IPS-11a (cell line): Measurements from ENCODE around the gene RSPO4.

Experiments used
- H3K4me3 ChIP-seq: one replicate; pipeline ENCODE4 v1.5.1; 2013; ENCODE audit warnings: low read depth, low read length, control low read depth

The RSPO4 gene

GRCh38 chr20:911882-912600 lies 90.1 kb downstream of the RSPO4 start:
- H3K4me3 ChIP-seq = no peak overlapping the region

- no peak overlapping the region for H3K4me3 ChIP-seq
Measured at GRCh38 chr20:910870-911770, 91.0 kb downstream of the RSPO4 start.

GRCh38 chr20:910132-910869 lies 91.8 kb downstream of the RSPO4 start:
- no peak overlapping the region for H3K4me3 ChIP-seq

- H3K4me3 ChIP-seq = no peak overlapping the region
Measured at GRCh38 chr20:909641-910040, 92.5 kb downstream of the RSPO4 start.
